ENCODE results near the gene GPX4. TPM values are rescaled to one million over a fixed set of nuclear protein-coding genes. Genes with fewer than 3 reads are reported as not detected.

The GPX4 gene
- total and polyA plus RNA-seq, 9 of the 15 experiments (the other 6 are each of a cell fraction or from before 2014, with no cell fraction given) = 61.4 to 661 (median 349) TPM

DNA sequence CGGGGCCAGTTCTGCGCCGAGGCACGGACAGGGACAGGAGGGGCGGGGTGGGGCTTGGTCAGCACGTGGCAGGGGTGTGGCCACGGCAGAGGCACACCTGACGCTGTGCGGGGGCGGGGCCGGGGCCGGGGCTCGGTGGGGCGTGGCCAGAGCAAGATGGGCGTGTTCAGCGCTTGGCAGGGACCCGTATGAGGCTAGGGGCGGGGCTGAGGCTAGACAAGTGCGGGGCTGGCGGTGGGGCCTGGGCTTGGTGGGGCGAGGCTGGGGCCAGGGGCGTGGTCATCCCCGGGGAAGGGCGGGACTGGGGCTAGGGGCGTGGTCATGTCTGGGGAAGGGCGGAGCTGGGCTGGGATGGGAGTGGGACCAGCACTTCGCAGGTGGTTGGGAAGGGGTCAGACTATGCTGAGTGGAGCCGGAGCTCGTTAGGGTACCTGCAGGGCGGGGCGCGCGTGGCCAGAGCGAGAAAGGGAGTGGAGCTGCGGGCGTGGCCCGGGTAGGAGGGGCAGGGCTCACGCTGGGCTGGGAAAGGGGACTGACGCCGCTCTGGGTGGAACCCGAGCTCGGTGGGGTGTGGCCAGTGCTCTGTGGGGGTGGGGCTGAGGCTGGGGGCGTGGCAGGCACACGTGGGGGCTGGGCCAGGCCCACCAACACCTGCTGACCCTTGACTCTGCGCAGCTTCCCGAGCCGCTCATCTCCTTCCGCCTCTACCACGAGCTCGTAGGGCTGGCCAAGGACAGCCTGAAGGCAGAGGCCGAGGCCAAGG lies 21.4 kb upstream of the GPX4 start (continued):
- TF ChIP-seq CBX5 (IDR thresholded peaks at IDR 0.05; ENCODE audit: borderline replicate concordance, low read depth) = no peak
- TF ChIP-seq, protein P1, sequence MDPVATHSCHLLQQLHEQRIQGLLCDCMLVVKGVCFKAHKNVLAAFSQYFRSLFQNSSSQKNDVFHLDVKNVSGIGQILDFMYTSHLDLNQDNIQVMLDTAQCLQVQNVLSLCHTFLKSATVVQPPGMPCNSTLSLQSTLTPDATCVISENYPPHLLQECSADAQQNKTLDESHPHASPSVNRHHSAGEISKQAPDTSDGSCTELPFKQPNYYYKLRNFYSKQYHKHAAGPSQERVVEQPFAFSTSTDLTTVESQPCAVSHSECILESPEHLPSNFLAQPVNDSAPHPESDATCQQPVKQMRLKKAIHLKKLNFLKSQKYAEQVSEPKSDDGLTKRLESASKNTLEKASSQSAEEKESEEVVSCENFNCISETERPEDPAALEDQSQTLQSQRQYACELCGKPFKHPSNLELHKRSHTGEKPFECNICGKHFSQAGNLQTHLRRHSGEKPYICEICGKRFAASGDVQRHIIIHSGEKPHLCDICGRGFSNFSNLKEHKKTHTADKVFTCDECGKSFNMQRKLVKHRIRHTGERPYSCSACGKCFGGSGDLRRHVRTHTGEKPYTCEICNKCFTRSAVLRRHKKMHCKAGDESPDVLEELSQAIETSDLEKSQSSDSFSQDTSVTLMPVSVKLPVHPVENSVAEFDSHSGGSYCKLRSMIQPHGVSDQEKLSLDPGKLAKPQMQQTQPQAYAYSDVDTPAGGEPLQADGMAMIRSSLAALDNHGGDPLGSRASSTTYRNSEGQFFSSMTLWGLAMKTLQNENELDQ (CRISPR knock-in tag; IDR thresholded peaks at IDR 0.05; ENCODE audit: borderline replicate concordance) = no peak
- no peak for TF ChIP-seq NFIC (IDR thresholded peaks at IDR 0.05)
- TF ChIP-seq TBP (optimal IDR thresholded peaks at IDR 0.05; ENCODE audit: low read depth, low read length) = no peak
- TF ChIP-seq ZNF79 (CRISPR knock-in tag; IDR thresholded peaks at IDR 0.05; ENCODE audit: low read depth) = no peak
- no peak for TF ChIP-seq NCOA2 (IDR thresholded peaks at IDR 0.05; ENCODE audit: partially characterized antibody in 2 of 2)
- no peak for TF ChIP-seq RBM15 (IDR thresholded peaks at IDR 0.05; ENCODE audit: insufficient read depth, low read length)
- no peak for TF ChIP-seq ZNF766 (CRISPR knock-in tag; conservative IDR thresholded peaks at IDR 0.05)
- TF ChIP-seq JUNB (CRISPR knock-in tag; conservative IDR thresholded peaks at IDR 0.05) = no peak
- TF ChIP-seq FIP1L1 (IDR thresholded peaks at IDR 0.05; ENCODE audit: low read depth, low read length, poor library complexity, severe bottlenecking) = no peak
- TF ChIP-seq, protein P2, sequence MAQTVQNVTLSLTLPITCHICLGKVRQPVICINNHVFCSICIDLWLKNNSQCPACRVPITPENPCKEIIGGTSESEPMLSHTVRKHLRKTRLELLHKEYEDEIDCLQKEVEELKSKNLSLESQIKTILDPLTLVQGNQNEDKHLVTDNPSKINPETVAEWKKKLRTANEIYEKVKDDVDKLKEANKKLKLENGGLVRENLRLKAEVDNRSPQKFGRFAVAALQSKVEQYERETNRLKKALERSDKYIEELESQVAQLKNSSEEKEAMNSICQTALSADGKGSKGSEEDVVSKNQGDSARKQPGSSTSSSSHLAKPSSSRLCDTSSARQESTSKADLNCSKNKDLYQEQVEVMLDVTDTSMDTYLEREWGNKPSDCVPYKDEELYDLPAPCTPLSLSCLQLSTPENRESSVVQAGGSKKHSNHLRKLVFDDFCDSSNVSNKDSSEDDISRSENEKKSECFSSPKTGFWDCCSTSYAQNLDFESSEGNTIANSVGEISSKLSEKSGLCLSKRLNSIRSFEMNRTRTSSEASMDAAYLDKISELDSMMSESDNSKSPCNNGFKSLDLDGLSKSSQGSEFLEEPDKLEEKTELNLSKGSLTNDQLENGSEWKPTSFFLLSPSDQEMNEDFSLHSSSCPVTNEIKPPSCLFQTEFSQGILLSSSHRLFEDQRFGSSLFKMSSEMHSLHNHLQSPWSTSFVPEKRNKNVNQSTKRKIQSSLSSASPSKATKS (CRISPR knock-in tag; IDR thresholded peaks at IDR 0.05) = no peak
- no peak for TF ChIP-seq ZNF134 (CRISPR knock-in tag; conservative IDR thresholded peaks at IDR 0.05)
- no peak for TF ChIP-seq ZBTB26 (CRISPR knock-in tag; IDR thresholded peaks at IDR 0.05)
- no peak for TF ChIP-seq CEBPB (tag; IDR thresholded peaks at IDR 0.05)
- peak; percentile 78 for TF ChIP-seq HMGN3 (IDR thresholded peaks at IDR 0.05; ENCODE audit: borderline replicate concordance, extremely low read depth, insufficient read length, low read depth, low read length)
- no peak for TF ChIP-seq ZNF584 (CRISPR knock-in tag; IDR thresholded peaks at IDR 0.05; ENCODE audit: low read depth)
- TF ChIP-seq KLF13 (tag; IDR thresholded peaks at IDR 0.05; ENCODE audit: borderline replicate concordance, low read depth) = peak; percentile 73
- TF ChIP-seq MED1 (CRISPR knock-in tag; IDR thresholded peaks at IDR 0.05; ENCODE audit: borderline replicate concordance) = 0 out of 2 replicates have a peak, but pooled peaks have one; percentile 38
- TF ChIP-seq ETV5 (CRISPR knock-in tag; IDR thresholded peaks at IDR 0.05; ENCODE audit: low read depth) = 0 out of 2 replicates have a peak, but pooled peaks have one; percentile 35
- no peak for TF ChIP-seq IFI16 (CRISPR knock-in tag; IDR thresholded peaks at IDR 0.05)
- peak; percentile 93 for TF ChIP-seq BHLHE40 (IDR thresholded peaks at IDR 0.05; ENCODE audit: low read length)
